Measurements from ENCODE around the gene RBM15. TPM values are rescaled to one million over a fixed set of nuclear protein-coding genes. Genes with fewer than 3 reads are reported as not detected.

The RBM15 gene
- total RNA-seq, 1 experiment from 2014 or later = 35.9 TPM

DNA sequence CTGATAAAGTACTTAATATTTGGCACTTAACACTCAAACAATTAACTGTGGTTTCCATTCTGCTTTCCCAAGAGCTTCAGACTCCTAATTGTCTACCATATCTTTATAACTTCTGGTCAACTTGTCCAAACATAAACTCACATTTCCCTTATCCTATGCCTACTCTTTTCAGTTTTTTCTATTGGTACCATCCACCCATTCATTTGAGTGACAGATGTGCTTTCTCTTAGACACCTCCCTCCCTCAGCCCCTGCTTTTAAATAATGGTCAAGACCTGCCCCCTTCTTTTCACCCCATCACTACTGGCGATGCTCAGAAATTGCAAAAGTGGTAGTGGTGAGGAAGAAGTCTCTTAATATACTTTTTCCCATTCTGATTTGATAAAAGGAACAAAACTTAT is 46.2 kb downstream of the RBM15 start:
- H3K9me3 Mint-ChIP-seq (ENCODE audit: unreplicated experiment) = no peaks in the 10 kb centered on the region
- intact Hi-C loops (cut with micrococcal nuclease) = no loop called here
- POLR2A ChIA-PET = interaction anchor here (0.5 kb wide), 1 partner anchor 1688 kb away, joined by 3 read pairs; no protein-coding TSS in a partner anchor
- H3K27ac Mint-ChIP-seq (ENCODE audit: low read depth, unreplicated experiment) = no peak overlapping the region
- H3K36me3 Mint-ChIP-seq (ENCODE audit: insufficient read depth, unreplicated experiment) = peaks cover 23% of the 10 kb centered on the region
- CTCF ChIA-PET = interaction anchor here (1.2 to 1.6 kb wide), 2 partner anchors 26 to 189 kb away, joined by 4 to 5 read pairs; no protein-coding TSS in a partner anchor
- no peak overlapping the region for H3K4me3 Mint-ChIP-seq (ENCODE audit: unreplicated experiment)
- no TSS peak for BruUV-seq (replicated peaks)
- H3K4me1 Mint-ChIP-seq (ENCODE audit: insufficient read depth, unreplicated experiment) = peaks cover 9% of the 10 kb centered on the region
- TF ChIP-seq, protein P1, sequence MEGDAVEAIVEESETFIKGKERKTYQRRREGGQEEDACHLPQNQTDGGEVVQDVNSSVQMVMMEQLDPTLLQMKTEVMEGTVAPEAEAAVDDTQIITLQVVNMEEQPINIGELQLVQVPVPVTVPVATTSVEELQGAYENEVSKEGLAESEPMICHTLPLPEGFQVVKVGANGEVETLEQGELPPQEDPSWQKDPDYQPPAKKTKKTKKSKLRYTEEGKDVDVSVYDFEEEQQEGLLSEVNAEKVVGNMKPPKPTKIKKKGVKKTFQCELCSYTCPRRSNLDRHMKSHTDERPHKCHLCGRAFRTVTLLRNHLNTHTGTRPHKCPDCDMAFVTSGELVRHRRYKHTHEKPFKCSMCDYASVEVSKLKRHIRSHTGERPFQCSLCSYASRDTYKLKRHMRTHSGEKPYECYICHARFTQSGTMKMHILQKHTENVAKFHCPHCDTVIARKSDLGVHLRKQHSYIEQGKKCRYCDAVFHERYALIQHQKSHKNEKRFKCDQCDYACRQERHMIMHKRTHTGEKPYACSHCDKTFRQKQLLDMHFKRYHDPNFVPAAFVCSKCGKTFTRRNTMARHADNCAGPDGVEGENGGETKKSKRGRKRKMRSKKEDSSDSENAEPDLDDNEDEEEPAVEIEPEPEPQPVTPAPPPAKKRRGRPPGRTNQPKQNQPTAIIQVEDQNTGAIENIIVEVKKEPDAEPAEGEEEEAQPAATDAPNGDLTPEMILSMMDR (IDR thresholded peaks at IDR 0.05; ENCODE audit: unreplicated experiment) = no peak
- H3K27me3 Mint-ChIP-seq (ENCODE audit: insufficient read depth, unreplicated experiment) = no peaks in the 10 kb centered on the region
- no peak for DNase-seq (ENCODE audit: unreplicated experiment)

DNA sequence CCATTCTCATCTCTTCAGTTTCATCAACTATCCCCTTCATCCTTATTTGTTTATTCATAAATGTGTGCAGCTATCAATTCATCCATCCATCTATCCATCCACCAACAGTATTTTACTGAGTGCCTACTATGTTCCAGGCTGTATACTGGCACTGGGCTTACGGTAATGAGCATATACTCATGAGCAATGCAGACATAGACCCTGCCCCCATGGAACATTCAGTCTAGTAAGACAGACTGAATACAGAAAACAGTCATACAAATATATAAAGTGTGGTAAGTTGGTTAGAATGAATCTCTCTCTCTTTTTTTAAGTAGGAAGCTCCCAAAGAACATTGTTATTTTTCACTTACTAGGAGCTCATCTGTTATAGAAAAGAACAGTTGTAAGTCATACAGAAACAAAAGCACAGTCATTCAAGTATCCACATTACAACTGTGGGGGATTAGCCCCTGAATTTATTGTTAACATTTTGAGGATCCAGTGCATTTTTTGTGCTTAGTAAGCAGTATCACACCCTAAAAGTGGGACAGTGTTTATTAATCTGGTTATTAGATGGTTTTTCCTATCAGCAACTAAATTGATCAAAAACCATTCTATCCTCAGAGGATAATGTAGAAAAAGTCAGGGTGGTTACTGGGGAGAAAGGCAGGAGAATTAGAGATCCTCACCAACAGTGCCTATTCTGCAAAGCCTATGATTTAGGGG is 48.0 kb downstream of the RBM15 start:
- POLR2A ChIA-PET = interaction anchor here (0.6 to 1.3 kb wide), 3 partner anchors 10 to 48 kb away, joined by 3 read pairs; partner anchors contain the start of gene RBM15
- TF ChIP-seq, protein P1 (IDR thresholded peaks at IDR 0.05; ENCODE audit: unreplicated experiment) = no peak
- H3K4me1 Mint-ChIP-seq (ENCODE audit: insufficient read depth, unreplicated experiment) = peaks cover 21% of the 10 kb centered on the region
- no peaks in the 10 kb centered on the region for H3K9me3 Mint-ChIP-seq (ENCODE audit: unreplicated experiment)
- H3K27ac Mint-ChIP-seq (ENCODE audit: low read depth, unreplicated experiment) = no peak overlapping the region
- intact Hi-C loops (cut with micrococcal nuclease) = no loop called here
- CTCF ChIA-PET = interaction anchor here (0.8 to 1.6 kb wide), 6 partner anchors 11 to 394 kb away, joined by 3 to 5 read pairs (median 4); no protein-coding TSS in a partner anchor
- no peak for DNase-seq (ENCODE audit: unreplicated experiment)
- no TSS peak for BruUV-seq (replicated peaks)
- H3K4me3 Mint-ChIP-seq (ENCODE audit: unreplicated experiment) = no peak overlapping the region
- H3K36me3 Mint-ChIP-seq (ENCODE audit: insufficient read depth, unreplicated experiment) = peaks cover 10% of the 10 kb centered on the region
- H3K27me3 Mint-ChIP-seq (ENCODE audit: insufficient read depth, unreplicated experiment) = no peaks in the 10 kb centered on the region

DNA sequence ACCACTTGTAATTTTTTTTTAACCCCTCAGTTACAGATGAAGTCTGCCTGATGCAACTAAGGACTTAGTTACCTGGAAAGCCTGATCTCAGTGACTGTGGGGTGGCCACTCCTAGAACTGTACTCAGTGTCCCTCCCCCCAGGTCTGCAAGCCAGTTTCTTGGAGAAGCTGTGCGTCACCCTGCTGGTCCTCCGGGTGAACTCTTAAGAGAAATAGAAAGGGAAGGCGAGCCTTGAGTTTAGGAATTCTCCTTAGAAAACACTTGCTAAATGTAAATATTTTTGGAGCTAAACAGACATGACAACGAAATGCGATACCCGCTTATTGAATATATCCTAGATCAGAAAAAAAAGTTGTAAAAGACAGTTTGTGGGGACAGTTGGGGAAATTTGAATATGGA is 50.9 kb downstream of the RBM15 start:
- TF ChIP-seq, protein P1 (IDR thresholded peaks at IDR 0.05; ENCODE audit: unreplicated experiment) = no peak
- H3K4me3 Mint-ChIP-seq (ENCODE audit: unreplicated experiment) = peak overlapping the region; percentile 66
- H3K9me3 Mint-ChIP-seq (ENCODE audit: unreplicated experiment) = no peaks in the 10 kb centered on the region
- no peaks in the 10 kb centered on the region for H3K27me3 Mint-ChIP-seq (ENCODE audit: insufficient read depth, unreplicated experiment)
- CTCF ChIA-PET = interaction anchor here (0.6 to 1.6 kb wide), 5 partner anchors 8 to 84 kb away, joined by 3 to 6 read pairs (median 4); no protein-coding TSS in a partner anchor
- intact Hi-C loops (cut with micrococcal nuclease) = loop anchor here (5.0 kb wide), 1 partner anchor 53 kb away; the partner anchor contains the start of gene RBM15
- peak overlapping the region; percentile 57 for H3K27ac Mint-ChIP-seq (ENCODE audit: low read depth, unreplicated experiment)
- peak; percentile 63 for DNase-seq (ENCODE audit: unreplicated experiment)
- H3K4me1 Mint-ChIP-seq (ENCODE audit: insufficient read depth, unreplicated experiment) = peaks cover 35% of the 10 kb centered on the region
- H3K36me3 Mint-ChIP-seq (ENCODE audit: insufficient read depth, unreplicated experiment) = peaks cover 16% of the 10 kb centered on the region
- POLR2A ChIA-PET = interaction anchor here (1.0 to 5.6 kb wide), 8 partner anchors 14 to 53 kb away, joined by 3 to 58 read pairs (median 4); partner anchors contain the start of genes LAMTOR5 and RBM15
- no TSS peak for BruUV-seq (replicated peaks)

DNA sequence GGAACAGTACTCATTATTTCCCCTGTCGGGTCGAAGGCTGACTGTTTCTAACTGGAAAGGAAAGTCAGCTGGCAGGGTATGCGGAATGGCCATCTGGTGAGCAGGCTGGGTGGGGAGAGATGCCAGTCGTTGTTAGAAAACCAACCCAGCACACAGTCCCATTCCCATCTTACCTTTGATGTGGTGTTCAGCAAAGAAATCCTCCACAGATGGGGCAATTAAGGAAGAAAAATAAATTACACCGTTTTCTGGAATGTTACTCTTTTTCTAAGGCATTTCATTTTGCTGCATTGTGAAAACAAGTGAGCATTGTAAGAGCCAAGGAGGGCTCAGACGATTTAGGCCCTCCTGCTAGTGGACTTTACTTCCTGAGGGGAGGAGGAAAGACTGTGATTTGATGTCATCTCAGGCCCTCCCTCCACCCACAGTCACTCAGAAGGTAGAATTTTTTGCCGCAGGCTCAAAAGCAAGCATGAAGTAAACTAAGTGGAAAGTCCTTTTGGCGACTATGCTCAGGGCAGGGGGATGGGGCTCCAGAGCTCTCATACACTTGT is 51.6 kb downstream of the RBM15 start, which contains the start of gene SLC16A4:
TSS of gene SLC16A4 (minus strand) at position 335 of the 554 bp plus-strand sequence. CDS start 1,703 bp downstream, outside the sequence.
- Mint-ChIP-seq H3K27me3 (ENCODE audit: insufficient read depth, unreplicated experiment) (no peaks in the 10 kb centered on the region), H3K36me3 (ENCODE audit: insufficient read depth, unreplicated experiment) (peaks cover 22% of the 10 kb centered on the region), H3K9me3 (ENCODE audit: unreplicated experiment) (no peaks in the 10 kb centered on the region), H3K4me3 (ENCODE audit: unreplicated experiment) (peak within 1 kb of the TSS; percentile 66), H3K4me1 (ENCODE audit: insufficient read depth, unreplicated experiment) (peaks cover 35% of the 10 kb centered on the region), H3K27ac (ENCODE audit: low read depth, unreplicated experiment) (peak within 1 kb of the TSS; percentile 57)
- TF ChIP-seq, protein P1 (IDR thresholded peaks at IDR 0.05; ENCODE audit: unreplicated experiment) = no peak
- DNase-seq (ENCODE audit: unreplicated experiment) = peak; percentile 55
- intact Hi-C loops (cut with micrococcal nuclease) = loop anchor here (5.0 kb wide), 1 partner anchor 53 kb away; the partner anchor contains the start of gene RBM15
- TSS peak; percentile 49 for BruUV-seq (replicated peaks)
- POLR2A ChIA-PET = interaction anchor here (1.0 to 5.6 kb wide), 10 partner anchors 9 to 54 kb away, joined by 3 to 58 read pairs (median 4); partner anchors contain the start of genes LAMTOR5 and RBM15
- CTCF ChIA-PET = interaction anchor here (0.6 to 1.6 kb wide), 5 partner anchors 9 to 83 kb away, joined by 3 to 6 read pairs (median 4); no protein-coding TSS in a partner anchor
